Raji (cell line): ENCODE measurements around the gene CA12.

Experiments used
- POLR2A ChIP-seq: IDR thresholded peaks from 2 replicates; pipeline ENCODE4 v1.6.1; 2011; ENCODE audit warnings: low read depth, low read length, control low read depth; ENCODE audit not compliant: insufficient read depth

CA12 gene

GRCh38 chr15:63370764-63371163 is 10.9 kb downstream of the CA12 start:
- no peak for TF ChIP-seq POLR2A

DNA sequence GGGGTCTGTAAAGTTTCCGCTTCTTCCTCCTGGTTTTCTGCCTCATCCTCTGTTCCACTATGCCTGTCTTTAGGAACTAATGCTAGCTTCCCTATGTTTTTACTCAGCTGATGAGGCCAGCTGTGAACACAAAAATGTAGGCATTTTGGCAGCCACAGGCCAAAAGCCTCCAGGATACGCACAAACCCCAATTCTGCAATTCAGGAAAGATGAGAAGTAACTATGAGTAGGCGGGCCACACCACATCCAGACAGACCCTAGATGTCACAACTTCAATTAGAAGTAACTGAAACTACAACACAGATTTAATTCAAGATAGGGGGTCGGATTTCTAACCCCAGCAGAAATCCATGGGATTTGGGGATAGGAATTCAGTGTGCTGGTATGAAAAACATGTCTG is 11.9 kb downstream of the CA12 start:
- no peak for TF ChIP-seq POLR2A

DNA sequence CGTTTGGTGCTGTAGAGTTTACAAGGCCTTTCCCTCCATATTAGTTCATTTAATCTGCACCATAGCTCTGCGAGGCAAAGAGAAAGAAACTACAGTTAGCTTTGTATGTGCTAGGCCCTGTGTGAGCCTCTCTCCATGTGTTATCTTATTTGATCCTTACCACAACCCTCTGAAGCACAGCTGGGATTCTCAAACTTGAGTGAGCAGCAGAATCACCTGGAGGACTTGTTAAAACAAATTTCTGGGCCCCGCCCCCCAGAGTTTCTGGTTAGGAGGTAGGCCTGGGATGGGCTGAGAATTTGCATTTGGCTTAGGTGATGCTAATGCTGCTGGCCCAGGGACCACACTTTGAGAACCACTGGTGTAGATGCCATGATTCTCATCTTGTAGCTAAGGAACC is 12.3 kb downstream of the CA12 start:
- TF ChIP-seq POLR2A = no peak

DNA sequence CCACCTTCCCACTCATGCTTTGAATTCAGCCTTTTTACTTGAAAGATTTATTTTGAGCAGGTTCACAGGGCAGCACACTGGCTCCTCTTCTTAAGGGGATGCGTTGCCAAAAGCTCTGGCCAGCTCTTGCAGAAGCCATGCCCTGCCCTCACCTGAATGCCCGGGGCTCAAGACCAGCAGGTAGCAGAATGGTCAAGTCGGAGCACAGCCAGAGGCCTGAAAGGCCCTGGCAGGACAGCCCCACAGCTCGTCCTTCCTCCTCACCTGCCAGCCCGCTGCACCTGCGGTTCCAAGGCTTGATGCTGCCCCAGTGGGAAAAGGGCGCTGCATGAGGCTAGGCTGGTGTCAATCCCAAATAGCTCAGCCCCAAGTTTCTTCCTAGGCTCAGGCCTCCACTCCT is 13.1 kb downstream of the CA12 start:
- TF ChIP-seq POLR2A = no peak

GRCh38 chr15:63367900-63368299 is 13.7 kb downstream of the CA12 start:
- no peak for TF ChIP-seq POLR2A

- TF ChIP-seq POLR2A = no peak
These were observed 14.3 kb downstream of the CA12 start for GRCh38 chr15:63367390-63367789.

- TF ChIP-seq POLR2A = no peak
These were observed 15.2 kb downstream of the CA12 start for GRCh38 chr15:63366451-63366850.

- no peak for TF ChIP-seq POLR2A
These were observed 16.4 kb downstream of the CA12 start for GRCh38 chr15:63365273-63365680.

- TF ChIP-seq POLR2A = no peak
These were observed 17.0 kb downstream of the CA12 start for GRCh38 chr15:63364399-63365272.

- TF ChIP-seq POLR2A = no peak
These were observed 18.4 kb downstream of the CA12 start for GRCh38 chr15:63363292-63363691.

GRCh38 chr15:63362885-63363284 is 18.8 kb downstream of the CA12 start:
- TF ChIP-seq POLR2A = no peak

- TF ChIP-seq POLR2A = no peak
These were observed 19.4 kb downstream of the CA12 start for GRCh38 chr15:63362196-63362595.

- TF ChIP-seq POLR2A = no peak
These were observed 21.5 kb downstream of the CA12 start for GRCh38 chr15:63360170-63360569.

GRCh38 chr15:63358241-63359029 is 23.2 kb downstream of the CA12 start:
- no peak for TF ChIP-seq POLR2A

DNA sequence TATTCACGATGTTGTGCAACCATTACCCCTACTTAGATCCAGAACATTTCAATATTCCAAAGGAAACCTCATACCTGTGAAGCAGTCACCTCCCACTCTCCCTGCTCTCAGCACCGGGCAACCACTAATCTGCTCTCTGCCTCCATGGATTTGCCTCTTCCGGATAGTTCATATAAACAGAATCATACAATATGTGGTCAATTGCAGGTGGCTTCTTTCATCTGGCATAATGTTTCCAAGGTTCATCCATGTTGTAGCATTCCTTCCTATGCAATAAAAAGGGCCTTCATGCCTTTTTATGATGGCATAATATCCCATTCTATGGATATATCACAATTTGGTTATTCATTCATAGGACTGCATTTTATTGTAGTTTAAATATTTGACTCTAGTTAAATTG is 23.9 kb downstream of the CA12 start:
- TF ChIP-seq POLR2A = no peak

GRCh38 chr15:63357061-63357460 is 24.6 kb downstream of the CA12 start:
- no peak for TF ChIP-seq POLR2A
